ENCODE data around the gene GLOD5.

DNA sequence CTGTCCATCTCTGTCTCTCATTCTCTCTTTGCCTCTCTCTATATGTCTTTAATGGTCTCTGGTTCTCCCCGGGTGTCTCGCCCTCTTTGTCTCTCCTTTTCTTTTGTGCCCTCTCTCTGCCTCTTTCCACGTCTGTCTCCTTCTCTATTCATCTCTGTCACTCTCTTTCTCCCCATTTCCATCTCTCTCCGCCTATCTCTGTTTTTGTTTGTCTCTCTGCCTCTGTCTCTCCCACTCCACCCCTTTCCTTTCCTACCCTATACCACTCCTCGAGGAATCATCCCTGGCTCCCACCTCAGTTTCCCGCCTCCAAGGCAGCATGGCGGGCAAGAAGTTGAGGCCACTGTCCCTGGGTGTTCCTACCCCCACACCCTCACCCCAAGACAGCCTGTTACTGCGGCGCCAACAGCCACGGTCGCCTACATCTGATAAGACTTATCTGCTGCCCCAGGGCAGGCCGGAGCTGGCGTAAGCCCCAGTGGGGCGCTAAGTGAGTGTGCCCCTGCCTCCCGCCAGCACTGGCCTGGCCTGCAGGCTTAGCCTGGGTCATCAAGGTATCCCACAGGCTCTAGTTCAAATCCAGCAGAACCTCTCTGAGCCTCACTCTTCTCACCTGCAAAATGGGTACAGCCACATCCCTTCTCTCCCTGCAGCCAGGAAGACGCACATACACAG lies 24.1 kb downstream of the GLOD5 start:
- TF ChIP-seq POLR2A (IDR thresholded peaks at IDR 0.05) (no peak), EP300 (IDR thresholded peaks at IDR 0.05) (no peak)
- TF ChIP-seq, protein P1, sequence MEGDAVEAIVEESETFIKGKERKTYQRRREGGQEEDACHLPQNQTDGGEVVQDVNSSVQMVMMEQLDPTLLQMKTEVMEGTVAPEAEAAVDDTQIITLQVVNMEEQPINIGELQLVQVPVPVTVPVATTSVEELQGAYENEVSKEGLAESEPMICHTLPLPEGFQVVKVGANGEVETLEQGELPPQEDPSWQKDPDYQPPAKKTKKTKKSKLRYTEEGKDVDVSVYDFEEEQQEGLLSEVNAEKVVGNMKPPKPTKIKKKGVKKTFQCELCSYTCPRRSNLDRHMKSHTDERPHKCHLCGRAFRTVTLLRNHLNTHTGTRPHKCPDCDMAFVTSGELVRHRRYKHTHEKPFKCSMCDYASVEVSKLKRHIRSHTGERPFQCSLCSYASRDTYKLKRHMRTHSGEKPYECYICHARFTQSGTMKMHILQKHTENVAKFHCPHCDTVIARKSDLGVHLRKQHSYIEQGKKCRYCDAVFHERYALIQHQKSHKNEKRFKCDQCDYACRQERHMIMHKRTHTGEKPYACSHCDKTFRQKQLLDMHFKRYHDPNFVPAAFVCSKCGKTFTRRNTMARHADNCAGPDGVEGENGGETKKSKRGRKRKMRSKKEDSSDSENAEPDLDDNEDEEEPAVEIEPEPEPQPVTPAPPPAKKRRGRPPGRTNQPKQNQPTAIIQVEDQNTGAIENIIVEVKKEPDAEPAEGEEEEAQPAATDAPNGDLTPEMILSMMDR (IDR thresholded peaks at IDR 0.05): no peak
